Femur (tissue), 1 donor: ENCODE measurements around the gene CAPN1.
"Not testable (repeated sequence)": the region's sequence is repeated elsewhere in the genome, so short reads cannot be mapped to it uniquely, and the experiment has no call there.

Source experiments
- DNase-seq: peaks from one replicate; pipeline ENCODE4 v3.0.0-alpha.2; 2017

The CAPN1 gene

DNA sequence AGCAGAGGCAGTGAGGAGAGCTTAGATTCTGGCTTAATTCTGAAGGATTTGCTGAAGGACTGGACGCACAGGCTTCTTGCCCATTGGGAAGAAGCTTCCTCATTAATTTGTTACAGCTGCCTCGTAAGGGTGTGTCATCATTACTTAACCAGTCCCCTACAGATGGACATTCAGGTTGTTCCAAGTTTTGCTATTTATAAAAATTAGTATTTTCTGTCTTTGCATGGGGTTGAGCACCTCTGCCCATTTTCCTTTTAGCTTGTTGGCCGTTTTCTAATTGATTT lies 38.1 kb downstream of the CAPN1 start:
- DNase-seq, result no peak

DNA sequence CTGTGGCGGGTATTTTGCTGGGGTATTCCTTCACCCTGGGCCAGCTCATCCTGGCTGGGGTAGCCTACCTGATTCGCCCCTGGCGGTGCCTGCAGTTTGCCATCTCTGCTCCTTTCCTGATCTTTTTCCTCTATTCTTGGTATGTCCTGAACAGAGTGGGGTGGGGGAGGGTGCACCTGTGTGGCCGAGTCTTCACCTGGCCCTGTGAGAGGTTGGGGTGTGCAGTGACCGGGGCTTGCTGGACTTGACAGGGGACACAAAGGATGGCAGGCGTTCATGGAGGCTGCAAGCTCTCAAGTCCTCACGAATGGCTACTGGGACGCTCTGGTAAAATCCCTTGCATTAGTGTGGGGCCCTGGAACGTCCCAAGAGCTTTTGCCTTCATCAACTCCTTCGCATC lies 39.3 kb downstream of the CAPN1 start:
- no peak for DNase-seq

DNA sequence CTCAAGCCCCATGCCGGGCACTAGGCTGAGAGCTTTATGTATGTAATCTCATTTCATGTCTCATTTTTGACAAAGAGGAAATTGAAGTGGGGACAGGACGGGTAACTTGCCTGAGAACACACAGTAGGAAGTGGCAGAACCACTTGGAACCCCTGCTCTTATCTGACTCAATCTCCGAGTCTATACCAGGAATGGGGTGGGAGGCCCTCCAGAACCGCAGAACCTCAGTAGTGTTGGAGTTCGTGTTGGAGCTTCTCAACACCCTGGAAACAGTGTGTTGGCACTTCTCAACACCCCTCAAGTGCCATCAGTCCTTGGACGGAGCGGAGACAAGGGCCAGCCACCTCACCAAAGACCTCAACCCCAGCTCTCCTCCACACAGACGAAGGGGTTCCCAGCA lies 41.3 kb downstream of the CAPN1 start:
- DNase-seq, result no peak

DNA sequence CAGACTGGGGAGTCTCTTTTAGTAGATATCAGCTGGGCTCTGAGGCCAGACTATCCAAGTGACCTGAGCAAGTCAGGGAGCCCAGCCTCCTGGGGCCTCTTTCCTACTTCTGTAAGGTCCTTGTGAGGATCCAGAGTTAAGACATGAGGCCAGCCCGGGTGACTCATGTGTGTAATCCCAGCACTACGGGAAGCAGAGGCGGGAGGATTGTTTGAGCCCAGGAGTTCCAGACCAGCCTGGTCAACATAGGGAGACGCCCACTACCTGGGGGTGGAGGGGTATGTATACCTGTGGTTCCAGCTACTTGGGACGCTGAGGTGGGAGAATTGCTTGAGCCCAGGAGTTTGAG lies 43.2 kb downstream of the CAPN1 start:
- no peak for DNase-seq

DNA sequence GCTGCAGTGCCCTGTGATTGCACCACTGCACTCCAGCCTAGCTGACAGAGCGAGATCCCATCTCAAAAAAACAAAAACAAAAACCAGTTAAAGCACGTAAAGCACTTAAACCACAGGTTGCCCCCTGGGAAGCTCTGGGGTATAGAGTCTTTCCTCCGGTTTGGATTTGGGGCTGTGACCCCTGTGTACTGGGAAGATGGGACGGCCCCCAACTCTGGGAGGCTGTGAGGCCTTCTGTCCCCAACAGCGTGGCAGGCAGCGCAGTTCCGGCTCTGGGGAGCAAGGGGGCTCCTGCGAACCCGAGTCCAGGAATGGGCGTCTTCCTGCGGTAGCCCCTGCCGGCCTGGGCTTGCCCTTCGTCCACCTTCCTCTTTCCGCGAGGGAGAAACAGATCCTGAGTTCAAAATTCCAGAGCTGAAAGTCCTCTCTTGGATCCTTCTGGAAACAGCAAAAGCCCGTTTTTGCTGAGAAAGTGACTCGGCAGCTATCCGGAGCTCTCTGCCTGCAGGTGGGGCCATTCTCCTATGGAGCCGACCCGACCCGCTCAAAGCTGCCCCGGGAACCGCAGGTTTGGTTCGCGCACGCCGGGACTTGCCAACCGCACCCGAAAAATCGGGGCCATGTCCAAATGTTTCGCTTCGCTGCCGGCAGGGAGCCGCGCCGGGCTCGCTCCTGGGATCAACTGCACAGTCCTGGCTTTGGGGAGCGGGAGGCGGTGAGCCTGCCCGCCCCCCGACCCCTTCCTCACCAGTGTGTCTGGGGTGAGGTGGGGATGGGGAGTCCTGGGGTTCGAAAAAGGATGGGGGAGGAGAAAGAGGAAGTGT lies 43.8 kb downstream of the CAPN1 start:
- DNase-seq, result peak; percentile 75

DNA sequence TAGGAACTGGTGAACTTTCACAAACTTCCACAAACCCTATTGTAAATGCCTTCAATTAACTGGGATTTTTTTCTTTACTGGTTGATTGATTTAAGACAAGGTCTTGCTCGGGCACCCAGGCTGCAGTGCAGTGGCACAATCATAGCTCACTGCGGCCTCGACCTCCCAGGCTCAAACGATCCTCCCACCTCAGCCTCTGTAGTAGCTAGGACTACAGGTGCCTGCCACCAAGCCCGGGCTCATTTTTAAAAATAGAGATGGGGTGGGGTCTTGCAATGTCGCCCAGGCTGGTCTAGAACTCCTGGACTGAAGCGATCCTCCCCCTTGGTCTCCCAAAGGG lies 44.3 kb downstream of the CAPN1 start:
- no peak for DNase-seq

DNA sequence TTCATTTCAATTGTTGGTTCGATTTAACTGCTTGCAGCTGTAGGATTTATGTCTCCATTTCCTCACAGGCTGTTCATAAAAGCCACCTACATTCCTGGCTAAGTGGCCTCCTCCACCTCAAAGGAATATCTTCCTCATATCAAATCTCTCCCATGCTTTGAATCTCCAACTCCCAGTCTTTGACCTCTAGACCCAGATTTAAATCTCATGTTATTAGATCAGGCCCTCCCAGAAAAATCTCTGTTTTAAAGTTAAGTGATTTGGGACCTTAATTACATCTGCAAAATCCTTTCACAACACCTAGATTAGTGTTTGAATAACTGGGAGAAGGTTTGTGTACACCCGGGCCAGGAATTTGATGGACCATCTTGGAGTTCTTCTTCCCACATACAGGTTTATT lies 46.2 kb downstream of the CAPN1 start:
- DNase-seq, result no peak

DNA sequence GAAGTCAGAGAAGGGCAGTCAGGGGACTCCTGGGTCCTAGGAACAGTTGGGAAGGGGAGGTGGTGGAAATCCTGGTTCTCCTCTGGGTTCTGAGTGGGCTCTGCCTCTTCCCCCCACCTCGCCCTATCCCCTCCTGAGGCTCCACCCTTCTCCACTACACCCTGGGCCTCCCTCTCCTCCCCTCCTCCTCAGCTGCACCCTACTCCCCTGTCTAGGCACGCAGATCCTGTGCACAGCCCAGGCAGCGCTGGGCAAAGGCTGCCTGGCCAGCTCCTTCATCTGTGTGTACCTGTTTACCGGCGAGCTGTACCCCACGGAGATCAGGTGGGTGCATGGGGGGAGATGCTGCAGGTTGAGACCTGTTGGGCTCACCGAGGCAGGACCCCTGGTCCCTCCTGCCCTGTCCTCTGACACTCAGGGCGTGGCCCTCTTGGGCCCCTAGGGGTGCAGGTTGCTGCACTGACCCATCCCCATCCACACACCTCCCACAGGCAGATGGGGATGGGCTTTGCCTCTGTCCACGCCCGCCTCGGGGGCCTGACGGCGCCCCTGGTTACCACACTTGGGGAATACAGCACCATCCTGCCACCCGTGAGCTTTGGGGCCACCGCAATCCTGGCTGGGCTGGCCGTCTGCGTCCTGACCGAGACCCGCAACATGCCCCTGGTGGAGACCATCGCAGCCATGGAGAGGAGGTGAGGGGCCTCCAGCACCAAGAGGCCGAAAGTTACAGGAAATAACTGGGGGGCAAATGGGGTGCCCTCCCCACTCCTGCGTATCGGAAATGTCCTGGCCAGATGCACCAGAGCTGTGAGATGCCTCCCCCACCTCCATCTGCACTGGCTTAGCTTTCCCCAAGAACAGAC lies 54.7 kb downstream of the CAPN1 start:
- DNase-seq, result no peak

DNA sequence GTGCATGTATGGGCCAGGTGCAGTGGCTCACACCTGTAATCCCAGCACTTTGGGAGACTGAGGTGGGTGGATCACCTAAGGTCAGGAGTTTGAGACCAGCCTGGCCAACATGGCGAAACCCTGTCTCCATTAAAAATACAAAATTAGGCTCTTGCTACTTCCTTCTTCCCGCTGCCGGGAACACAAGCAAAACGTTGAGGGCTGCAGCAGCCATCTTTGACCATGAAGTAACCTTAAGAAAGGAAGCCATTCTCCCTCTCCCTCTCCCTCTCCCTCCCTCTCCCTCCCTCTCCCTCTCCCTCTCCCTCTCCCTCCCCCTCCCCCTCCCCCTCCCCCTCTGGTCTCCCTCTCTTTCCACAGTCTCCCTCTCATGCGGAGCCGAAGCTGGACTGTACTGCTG lies 56.6 kb downstream of the CAPN1 start:
- not testable (repeated sequence) for DNase-seq

DNA sequence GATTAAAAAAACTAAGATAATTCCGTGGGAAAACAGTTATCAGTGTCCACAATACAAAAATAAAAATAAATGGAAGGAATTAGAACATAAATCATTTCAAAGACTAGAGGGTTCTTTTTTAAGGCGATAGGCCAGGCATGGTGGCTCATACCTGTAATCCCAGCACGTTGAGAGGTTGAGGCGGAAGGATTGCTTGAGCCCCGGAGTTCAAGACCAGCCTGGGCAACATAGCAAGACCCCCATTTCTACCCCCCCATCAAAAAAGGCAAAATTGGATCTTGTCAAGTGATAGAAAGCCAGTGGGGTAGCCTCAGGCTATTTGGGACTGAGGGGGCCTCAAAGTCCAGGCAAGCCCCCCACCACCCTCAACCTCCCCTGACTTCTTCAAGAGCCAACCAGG lies 59.4 kb downstream of the CAPN1 start:
- DNase-seq, result no peak

DNA sequence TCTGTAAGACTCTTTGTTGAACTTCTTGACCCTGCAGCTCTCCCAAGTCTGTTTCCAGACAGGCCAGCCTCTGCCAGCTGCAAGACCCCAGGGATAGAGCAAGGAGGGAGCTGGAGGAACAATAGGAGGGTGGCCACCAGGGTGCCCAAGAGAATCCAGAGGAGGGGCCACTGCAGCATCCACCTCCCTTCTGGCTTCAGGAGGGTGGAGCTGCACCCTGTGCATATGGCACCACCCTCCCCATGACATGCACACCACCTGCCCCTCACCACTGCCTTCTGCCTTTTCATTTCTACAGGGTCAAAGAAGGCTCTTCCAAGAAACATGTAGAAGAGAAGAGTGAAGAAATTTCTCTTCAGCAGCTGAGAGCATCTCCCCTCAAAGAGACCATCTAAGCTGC lies 60.0 kb downstream of the CAPN1 start:
- DNase-seq, result no peak

DNA sequence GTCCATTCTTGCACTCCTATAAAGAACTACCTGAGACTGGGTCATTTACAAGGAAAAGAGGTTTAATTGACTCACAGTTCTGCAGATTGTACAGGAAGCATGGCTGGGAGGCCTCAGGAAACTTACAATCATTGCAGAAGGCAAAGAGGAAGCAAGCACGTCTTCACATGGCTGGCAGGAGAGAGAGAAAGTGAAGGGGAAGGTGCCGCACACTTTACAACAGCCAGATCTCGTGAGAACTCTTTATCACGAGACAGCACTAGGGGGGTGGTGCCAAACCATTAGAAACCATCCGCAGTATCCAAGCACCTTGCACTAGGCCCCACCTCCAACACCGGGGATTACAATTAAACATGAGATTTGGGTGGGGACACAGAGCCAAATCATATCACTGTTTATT lies 60.7 kb downstream of the CAPN1 start:
- no peak for DNase-seq

DNA sequence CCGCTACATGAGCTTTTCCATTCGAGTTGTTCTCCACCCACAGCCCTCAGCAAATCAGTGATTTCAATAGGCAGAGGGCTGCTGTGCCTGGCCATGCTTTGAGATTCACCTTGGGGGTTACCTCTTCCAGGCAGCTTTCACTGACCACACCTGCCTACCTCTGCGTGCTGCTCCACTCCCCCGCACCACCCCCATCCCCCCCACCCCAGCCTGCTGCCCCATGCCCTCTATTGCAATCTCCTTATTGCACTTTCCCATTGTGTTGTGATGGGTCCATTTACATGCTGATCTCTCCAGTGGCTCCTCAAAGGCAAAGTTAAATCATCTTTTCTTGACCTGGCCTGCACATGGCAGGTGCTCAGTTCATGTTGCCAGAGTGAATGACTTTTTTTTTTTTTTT lies 62.1 kb downstream of the CAPN1 start:
- DNase-seq, result no peak

DNA sequence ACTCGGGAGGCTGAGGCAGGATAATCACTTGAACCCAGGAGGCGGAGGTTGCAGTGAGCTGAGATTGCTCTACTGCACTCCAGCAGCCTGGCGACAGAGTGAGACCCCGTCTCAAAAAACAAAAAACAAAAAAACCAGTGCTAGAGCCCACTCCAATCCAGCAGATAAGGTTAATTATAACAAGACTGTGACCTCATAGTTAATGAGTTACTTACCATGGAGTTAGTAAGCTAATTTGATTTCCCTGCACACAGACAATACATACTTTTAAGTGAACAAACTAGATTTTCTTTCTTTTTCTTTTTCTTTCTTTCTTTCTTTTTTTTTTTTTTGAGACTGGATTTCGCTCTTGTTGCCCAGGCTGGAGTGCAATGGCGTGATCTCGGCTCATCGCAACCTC lies 63.3 kb downstream of the CAPN1 start:
- DNase-seq, result not testable (repeated sequence)

DNA sequence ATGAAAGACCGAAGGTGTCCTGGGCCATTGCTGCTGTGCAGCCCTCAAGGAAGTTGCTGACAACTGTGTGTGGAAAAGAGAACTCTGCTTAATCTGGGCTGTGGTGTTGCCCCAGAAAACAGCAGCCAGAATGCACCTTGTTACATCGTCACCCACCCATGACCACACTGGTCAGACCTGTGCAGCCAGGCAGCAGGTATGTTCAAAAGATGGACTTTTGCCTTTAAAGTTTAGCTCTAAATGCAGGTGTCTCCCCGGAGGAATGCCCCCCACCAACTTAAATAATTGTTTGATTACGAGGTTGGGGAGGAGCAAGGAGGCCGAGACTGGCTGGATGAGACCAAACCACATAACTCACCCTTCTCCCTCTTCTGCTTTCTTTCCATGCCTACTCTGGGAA lies 64.8 kb downstream of the CAPN1 start:
- no peak for DNase-seq

DNA sequence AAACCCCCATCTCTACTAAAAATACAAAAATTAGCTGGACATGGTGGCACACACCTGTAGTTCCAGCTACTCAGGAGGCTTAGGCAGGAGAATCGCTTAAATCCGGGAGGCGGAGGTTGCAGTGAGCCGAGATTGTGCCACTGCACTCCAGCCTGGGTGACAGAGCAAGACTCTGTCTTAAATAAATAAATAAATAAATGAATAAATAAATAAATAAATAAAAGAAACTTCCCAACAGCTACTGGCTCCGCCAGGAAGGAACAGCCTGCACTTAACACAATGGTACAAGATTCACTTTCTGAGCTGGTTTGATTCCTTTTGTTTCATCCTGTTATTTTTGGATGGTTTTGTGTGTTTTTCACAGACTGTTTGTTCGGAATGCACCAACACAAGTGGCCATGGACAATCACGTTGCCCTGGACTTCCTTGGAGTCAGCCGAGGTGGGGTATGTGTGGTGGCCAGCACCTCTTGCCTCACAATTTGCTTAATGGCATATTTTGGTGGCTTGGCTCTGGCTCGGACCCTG lies 66.5 kb downstream of the CAPN1 start:
- DNase-seq, result not testable (repeated sequence)

DNA sequence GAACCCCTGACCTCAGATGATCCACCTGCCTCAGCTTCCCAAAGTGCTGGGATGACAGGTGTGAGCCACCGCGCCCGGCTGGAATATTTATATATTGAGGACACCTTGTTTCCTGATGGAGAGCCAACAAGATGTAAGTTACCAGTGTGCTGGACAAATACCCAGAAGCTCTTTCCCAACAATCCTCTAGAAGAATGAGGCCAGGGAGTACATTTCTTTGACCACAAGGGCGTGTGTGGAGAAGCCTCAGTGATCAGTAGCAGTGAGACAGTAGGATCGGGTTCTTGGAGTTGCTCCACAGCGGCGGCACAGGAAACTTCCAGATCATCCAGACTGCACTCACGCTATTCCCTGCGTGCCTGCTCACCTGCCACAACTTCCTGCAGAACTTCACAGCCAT lies 69.7 kb downstream of the CAPN1 start:
- no peak for DNase-seq

DNA sequence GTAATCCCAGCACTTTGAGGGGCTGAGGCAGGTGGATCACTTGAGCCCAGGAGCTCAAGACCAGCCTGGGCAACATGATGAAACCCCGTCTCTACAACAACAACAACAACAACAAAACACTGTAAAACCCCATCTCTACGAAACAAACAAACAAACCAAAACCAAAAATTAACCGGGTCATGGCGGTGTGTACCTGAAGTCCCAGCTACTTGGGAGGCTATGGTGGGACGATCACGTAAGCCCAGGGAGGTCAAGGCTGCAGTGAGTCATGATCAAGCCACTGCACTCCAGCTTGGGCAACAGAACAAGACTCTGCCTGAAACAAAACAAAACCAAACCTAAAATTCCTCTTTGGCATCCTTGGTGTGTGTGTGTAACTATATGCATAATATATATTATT lies 73.0 kb downstream of the CAPN1 start:
- DNase-seq, result no peak

DNA sequence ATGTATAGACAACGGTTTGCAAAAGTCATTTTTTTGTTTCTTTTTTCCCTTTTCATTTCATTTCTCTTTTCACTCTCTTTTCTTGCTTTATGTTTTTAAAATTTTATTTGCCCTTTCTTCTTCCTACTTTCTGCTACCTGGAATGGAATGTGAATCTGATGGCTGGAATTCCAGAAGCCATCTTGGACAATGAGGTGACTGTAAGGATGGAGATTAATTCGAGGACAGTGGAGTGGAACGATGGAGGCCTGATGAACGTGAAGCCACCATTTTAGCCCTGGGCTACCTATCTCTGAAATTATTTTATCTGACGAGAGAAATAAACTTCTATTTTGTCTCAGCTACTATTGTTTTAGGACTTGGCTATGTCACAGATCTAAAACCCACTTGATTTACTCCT lies 77.3 kb downstream of the CAPN1 start:
- no peak for DNase-seq

DNA sequence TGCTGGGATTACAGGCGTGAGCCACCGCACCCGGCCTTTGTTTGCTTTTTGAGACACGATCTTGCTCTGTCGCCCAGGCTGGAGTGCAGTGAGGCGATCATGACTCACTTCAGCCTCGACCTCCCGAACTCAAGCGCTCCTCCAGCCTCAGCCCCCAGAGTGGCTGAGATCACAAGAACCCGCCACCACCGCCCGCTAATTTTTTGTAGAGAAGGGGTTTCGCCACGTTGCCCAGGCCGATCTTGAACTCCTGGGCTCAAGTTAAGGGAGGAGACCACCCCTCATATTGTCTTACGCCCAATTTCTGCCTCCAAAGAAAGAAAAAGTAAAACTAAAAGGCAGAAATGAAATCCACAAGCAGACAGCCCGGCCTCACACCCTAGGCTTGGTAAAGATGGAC lies 78.6 kb downstream of the CAPN1 start:
- DNase-seq, result no peak

DNA sequence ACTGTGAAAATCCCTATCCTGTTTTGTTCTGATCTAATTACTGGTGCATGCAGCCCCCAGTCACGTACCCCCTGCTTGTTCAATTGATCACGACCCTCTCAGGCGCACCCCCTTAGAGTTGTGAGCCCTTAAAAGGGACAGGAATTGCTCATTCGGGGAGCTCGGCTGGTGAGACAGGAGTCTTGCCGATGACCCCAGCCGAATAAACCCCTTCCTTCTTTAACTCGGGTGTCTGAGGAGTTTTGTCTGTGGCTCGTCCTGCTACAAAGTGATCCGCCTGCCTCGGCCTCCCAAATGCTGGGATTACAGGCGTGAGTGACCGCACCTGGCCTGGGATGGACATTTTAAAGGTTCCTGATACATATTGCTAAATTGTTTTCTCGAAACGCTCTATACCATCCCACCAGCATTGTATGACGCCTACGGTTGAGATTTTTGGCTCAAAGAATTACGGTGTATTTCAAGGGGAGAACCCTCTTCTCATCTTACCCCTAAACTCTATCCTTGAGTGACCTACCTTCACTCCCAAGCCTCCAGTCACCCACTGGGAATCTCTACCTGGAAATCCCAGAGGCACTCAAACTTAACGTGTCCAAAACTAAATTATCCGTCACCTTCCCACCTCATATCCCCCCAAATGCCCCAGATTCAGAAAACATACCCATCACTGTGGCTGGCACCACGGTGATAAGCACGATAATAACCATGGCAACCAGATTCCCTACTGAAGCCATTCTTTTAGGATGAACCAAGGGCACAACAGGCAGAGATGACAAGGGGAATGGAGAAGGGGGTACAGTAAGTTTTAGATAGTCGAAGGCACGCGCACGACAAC lies 79.2 kb downstream of the CAPN1 start:
- no peak for DNase-seq
